Measurements from ENCODE around the gene BCL2A1.

DNA sequence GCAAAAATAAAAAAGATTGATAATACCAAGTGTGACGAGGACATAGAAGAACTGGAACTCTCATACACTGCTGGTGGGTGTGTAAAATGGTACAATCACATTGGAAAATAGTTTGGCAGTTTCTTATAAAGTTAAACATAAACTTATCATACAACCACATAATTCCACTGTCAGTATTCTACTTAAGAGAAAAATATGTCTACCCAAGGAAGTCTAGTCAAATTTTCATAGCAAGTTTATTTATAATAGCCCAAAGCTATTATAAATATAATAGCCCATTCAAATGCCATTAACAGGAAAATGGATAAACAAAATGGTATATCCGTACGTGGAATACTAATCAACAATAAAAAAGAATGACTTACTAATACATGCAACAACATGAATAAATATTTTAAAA is 40.6 kb upstream of the BCL2A1 start:
- TF ChIP-seq, protein P1, sequence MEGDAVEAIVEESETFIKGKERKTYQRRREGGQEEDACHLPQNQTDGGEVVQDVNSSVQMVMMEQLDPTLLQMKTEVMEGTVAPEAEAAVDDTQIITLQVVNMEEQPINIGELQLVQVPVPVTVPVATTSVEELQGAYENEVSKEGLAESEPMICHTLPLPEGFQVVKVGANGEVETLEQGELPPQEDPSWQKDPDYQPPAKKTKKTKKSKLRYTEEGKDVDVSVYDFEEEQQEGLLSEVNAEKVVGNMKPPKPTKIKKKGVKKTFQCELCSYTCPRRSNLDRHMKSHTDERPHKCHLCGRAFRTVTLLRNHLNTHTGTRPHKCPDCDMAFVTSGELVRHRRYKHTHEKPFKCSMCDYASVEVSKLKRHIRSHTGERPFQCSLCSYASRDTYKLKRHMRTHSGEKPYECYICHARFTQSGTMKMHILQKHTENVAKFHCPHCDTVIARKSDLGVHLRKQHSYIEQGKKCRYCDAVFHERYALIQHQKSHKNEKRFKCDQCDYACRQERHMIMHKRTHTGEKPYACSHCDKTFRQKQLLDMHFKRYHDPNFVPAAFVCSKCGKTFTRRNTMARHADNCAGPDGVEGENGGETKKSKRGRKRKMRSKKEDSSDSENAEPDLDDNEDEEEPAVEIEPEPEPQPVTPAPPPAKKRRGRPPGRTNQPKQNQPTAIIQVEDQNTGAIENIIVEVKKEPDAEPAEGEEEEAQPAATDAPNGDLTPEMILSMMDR (optimal IDR thresholded peaks at IDR 0.05 in 1 of 3, IDR thresholded peaks at IDR 0.05 in 1 of 3, conservative IDR thresholded peaks at IDR 0.05 in 1 of 3; ENCODE audit: extremely low read depth in 1 of 3, insufficient read depth in 2 of 3, low read length in 3 of 3): no peak
- TF ChIP-seq EZH2 (IDR thresholded peaks at IDR 0.05; ENCODE audit: low read length): no peak
